GM12878 (cell line): ENCODE results near the gene AP3B1. TPM values are rescaled to one million over a fixed set of nuclear protein-coding genes. Genes with fewer than 3 reads are reported as not detected.

Source experiments
- ATAC-seq: fragments of 200-7000 bp; cut with Tn5 transposase; 3 replicates; pipeline ENCODE4 v1.9.1; 2020; ENCODE audit warnings: mild to moderate bottlenecking, moderate library complexity
- BruUV-seq: library from RNA; stranded (reverse); fragments of 400-500 nt; replicated peaks from 2 replicates; lab custom pipeline; 2021; lab: Mats Ljungman, UMichigan
- CTCF ChIA-PET: fragments of 300-600 bp; sonication (Branson Sonifier 250); formaldehyde crosslinking; extraction: SDS; loops from one replicate; lab custom pipeline; 2021; ENCODE audit warnings: inconsistent platforms; lab: Yijun Ruan, JAX
- POLR2A ChIA-PET: fragments of 350-600 bp; formaldehyde crosslinking; extraction: SDS; loops from one replicate; lab custom pipeline; 2021; ENCODE audit warnings: inconsistent platforms; lab: Charles Lee
- RAD21 ChIA-PET: fragments of 300-600 bp; sonication (Branson Sonifier 250); formaldehyde crosslinking; loops from one replicate; lab custom pipeline; 2023; ENCODE audit warnings: antibody characterized with exemption; ENCODE audit not compliant: unreplicated experiment; lab: Charles Lee
- SMC1A ChIA-PET: fragments of 300-600 bp; sonication (Branson Sonifier 250); formaldehyde crosslinking; loops from one replicate; lab custom pipeline; 2023; ENCODE audit not compliant: unreplicated experiment, uncharacterized antibody; lab: Charles Lee
- DNase-seq: peaks from one replicate; pipeline ENCODE4 v3.0.0-alpha.2; 2011; ENCODE audit warnings: low read depth, low spot score
- FAIRE-seq: peaks from 3 replicates; lab custom pipeline; 2011; peaks lifted over from hg19 to GRCh38; lab: Jason Lieb, UNC
- H2AFZ ChIP-seq: 2 replicates; pipeline ENCODE4 v1.6.0; 2011; ENCODE audit warnings: low read depth, low read length, control low read depth; ENCODE audit not compliant: control insufficient read depth
- H3K27ac ChIP-seq: 2 replicates; pipeline ENCODE4 v1.5.1; 2011; ENCODE audit warnings: control low read depth; ENCODE audit not compliant: control insufficient read depth, insufficient read depth
- H3K27me3 ChIP-seq, 2 experiments: replicated peaks in 1 of 2; 2 replicates each; pipeline versions ENCODE4 v1.6.0 to v1.6.1; 2011; ENCODE audit warnings: low read length in 1 of 2; ENCODE audit not compliant: control insufficient read depth in 2 of 2, insufficient read depth in 2 of 2
- H3K36me3 ChIP-seq, 2 experiments: 2 replicates each; pipeline ENCODE4 v1.5.1; 2011; ENCODE audit warnings: low read length in 1 of 2; ENCODE audit not compliant: control insufficient read depth in 2 of 2, insufficient read depth in 2 of 2
- H3K4me1 ChIP-seq: 2 replicates; pipeline ENCODE4 v1.6.1; 2011; ENCODE audit warnings: mild to moderate bottlenecking, low read length, moderate library complexity, mixed read lengths; ENCODE audit not compliant: control insufficient read depth, insufficient read depth
- H3K4me2 ChIP-seq: 2 replicates; pipeline ENCODE4 v1.6.0; 2011; ENCODE audit warnings: control low read depth; ENCODE audit not compliant: control insufficient read depth, insufficient read depth
- H3K4me3 ChIP-seq: fragments of 200-600 bp; sonication (generic); 2 replicates; pipeline ENCODE4 v1.5.1; 2016
- H3K79me2 ChIP-seq: 2 replicates; pipeline ENCODE4 v1.6.0; 2011; ENCODE audit warnings: low read length; ENCODE audit not compliant: control insufficient read depth, insufficient read depth
- H3K9ac ChIP-seq: 2 replicates; pipeline ENCODE4 v1.8.0; 2011; ENCODE audit warnings: low read length, control low read depth, mixed read lengths; ENCODE audit not compliant: control insufficient read depth, insufficient read depth
- H3K9me3 ChIP-seq: replicated peaks from 3 replicates; pipeline ENCODE4 v1.5.1; 2011; ENCODE audit warnings: mild to moderate bottlenecking, low read length; ENCODE audit not compliant: control insufficient read depth, insufficient read depth
- H4K20me1 ChIP-seq: 2 replicates; pipeline ENCODE4 v1.6.0; 2011; ENCODE audit not compliant: control insufficient read depth, insufficient read depth
- BACH1 ChIP-seq: fragments of 450-650 bp; IDR thresholded peaks from 2 replicates; pipeline ENCODE4 v1.6.1; 2017; ENCODE audit warnings: mild to moderate bottlenecking, borderline replicate concordance
- EZH2 ChIP-seq: IDR thresholded peaks from 2 replicates; pipeline ENCODE4 v1.6.1; 2012; ENCODE audit warnings: low read depth, mild to moderate bottlenecking, control low read depth, inconsistent platforms, low read length, borderline replicate concordance; ENCODE audit not compliant: control insufficient read depth
- FOXK2 ChIP-seq: fragments of 450-650 bp; IDR thresholded peaks from 2 replicates; pipeline ENCODE4 v1.6.1; 2017; ENCODE audit warnings: mild to moderate bottlenecking, moderate library complexity
- MEF2A ChIP-seq: IDR thresholded peaks from 2 replicates; pipeline ENCODE4 v1.6.1; 2011; ENCODE audit warnings: low read depth, mild to moderate bottlenecking, low read length, moderate library complexity; ENCODE audit not compliant: insufficient read depth
- MTA2 ChIP-seq: fragments of 450-650 bp; IDR thresholded peaks from 2 replicates; pipeline ENCODE4 v1.6.1; 2016; ENCODE audit warnings: low read depth, mild to moderate bottlenecking, moderate library complexity
- NFYA ChIP-seq: IDR thresholded peaks from 2 replicates; pipeline ENCODE4 v1.6.1; 2011; ENCODE audit warnings: low read depth, mild to moderate bottlenecking, low read length, improper control_type of control experiment, borderline replicate concordance
- NR2C2 ChIP-seq: IDR thresholded peaks from 2 replicates; pipeline ENCODE4 v1.6.1; 2011; ENCODE audit warnings: borderline replicate concordance, low read depth; ENCODE audit not compliant: control insufficient read depth, insufficient read length
- POU2F2 ChIP-seq: IDR thresholded peaks from 3 replicates; pipeline ENCODE4 v1.6.1; 2011; ENCODE audit warnings: low read depth, mild to moderate bottlenecking, low read length, borderline replicate concordance
- SMAD5 ChIP-seq: IDR thresholded peaks from 2 replicates; pipeline ENCODE4 v1.6.1; 2016; ENCODE audit warnings: antibody characterized with exemption, low read depth
- SMC3 ChIP-seq: IDR thresholded peaks from 2 replicates; pipeline ENCODE4 v1.6.1; 2011; ENCODE audit warnings: low read length, improper control_type of control experiment, borderline replicate concordance
- STAT1 ChIP-seq: fragments of 450-650 bp; conservative IDR thresholded peaks from 2 replicates; pipeline ENCODE4 v1.6.1; 2014; ENCODE audit warnings: antibody characterized with exemption, mild to moderate bottlenecking
- TARDBP ChIP-seq: IDR thresholded peaks from 2 replicates; pipeline ENCODE4 v1.6.1; 2016; ENCODE audit warnings: borderline replicate concordance
- TCF12 ChIP-seq: IDR thresholded peaks from 2 replicates; pipeline ENCODE4 v1.6.1; 2011; ENCODE audit warnings: low read depth, mild to moderate bottlenecking, low read length
- WGBS: methylation state at CpG from one replicate; pipeline ENCODE4 v1.1.6; 2016; ENCODE audit warnings: low lambda C conversion rate; ENCODE audit not compliant: insufficient replicate concordance, insufficient coverage; ENCODE audit errors: missing lambda C conversion rate; 5-methylcytosine and 5-hydroxymethylcytosine counted together
- in situ Hi-C: fragments of 300-500 bp; cut with MboI; formaldehyde crosslinking; loops from 9 replicates; pipeline ENCODE4 v1.14.3; 2018; ENCODE audit warnings: mixed read lengths
- intact Hi-C: fragments of 100-400 bp; cut with micrococcal nuclease; formaldehyde crosslinking; loops from one replicate; pipeline ENCODE4 v1.14.2; 2022; ENCODE audit not compliant: unreplicated experiment
- polyA plus RNA-seq, 11 experiments: library from polyadenylated mRNA; depleted of rRNA in 4 of 11; unstranded in 6 of 11; stranded (reverse) in 5 of 11; fragments of >200 nt; fragmentation: Nextera tagmentation in 4 of 11; fragmentation: Illumina TruSeq in 1 of 11; extraction: Ambion mirVana in 4 of 11; extraction: Trizol in 1 of 11; gene quantifications; 1 replicate in 1 of 11; 2 replicates in 10 of 11; pipeline versions ENCODE4 v1.2.1 to v1.2.3, GENCODE V29; 2011 to 2016; ENCODE audit warnings: inconsistent platforms in 2 of 11, missing spikeins in 2 of 11, low read depth in 1 of 11
- total RNA-seq, 4 experiments: library from RNA; depleted of rRNA in 3 of 4; stranded (reverse); fragments of >200 nt in 3 of 4; fragmentation: Illumina TruSeq in 1 of 4; extraction: Trizol in 1 of 4; gene quantifications; 2 replicates each; pipeline versions ENCODE4 v1.2.1 to v1.2.3, GENCODE V29; 2013 to 2021

AP3B1 gene
- total and polyA plus RNA-seq, 10 of the 15 experiments (the other 5 are each of a cell fraction or from before 2014, with no cell fraction given), result 30.9 to 70.8 (median 46.0) TPM

GRCh38 chr5:77958642-77959330 lies 335.7 kb downstream of the AP3B1 start:
- WGBS, result 71% methylated on average over 12 of the region's 12 CpGs
- Histone ChIP-seq H3K9me3 (peaks cover 2% of the 10 kb centered on the region; the same call in 1 of the 3 replicates), H3K36me3 (no peaks in the 10 kb centered on the region), H3K9ac (no peak overlapping the region), H3K27ac (no peak overlapping the region), H3K79me2 (no peaks in the 10 kb centered on the region), H3K4me3 (no peak overlapping the region), H3K4me1 (peaks cover 6% of the 10 kb centered on the region), H3K27me3 (no peaks in the 10 kb centered on the region), H3K4me2 (no peak overlapping the region), H2AFZ (no peak overlapping the region), H4K20me1 (no peaks in the 10 kb centered on the region)
- in situ Hi-C loops (no loop called here), intact Hi-C loops (no loop called here)
- POLR2A ChIA-PET, result interaction anchor here (0.6 to 1.5 kb wide), 3 partner anchors 10 to 63 kb away, joined by 3 to 6 read pairs (median 4); no protein-coding TSS in a partner anchor
- ATAC-seq (no peak), FAIRE-seq (no peak), DNase-seq (no peak)
- BruUV-seq, result no TSS peak
- CTCF ChIA-PET, result interaction anchor here (0.7 to 2.0 kb wide), 7 partner anchors 9 to 398 kb away, joined by 3 to 11 read pairs (median 4); no protein-coding TSS in a partner anchor
- RAD21 ChIA-PET, result interaction anchor here (0.8 to 1.8 kb wide), 5 partner anchors 14 to 82 kb away, joined by 3 to 13 read pairs (median 4); no protein-coding TSS in a partner anchor
- SMC1A ChIA-PET, result interaction anchor here (0.7 to 3.9 kb wide), 7 partner anchors 11 to 125 kb away, joined by 3 to 18 read pairs (median 8); no protein-coding TSS in a partner anchor
- TF ChIP-seq STAT1 (no peak), MEF2A (no peak), TCF12 (no peak), FOXK2 (no peak), NR2C2 (no peak), SMAD5 (no peak), NFYA (no peak), MTA2 (no peak), EZH2 (no peak), BACH1 (no peak), POU2F2 (no peak), TARDBP (no peak), SMC3 (no peak)
- TF ChIP-seq, all 136 proteins: peak for 0
